ENCODE measurements around the gene NME7. TPM values are rescaled to one million over a fixed set of nuclear protein-coding genes. Genes with fewer than 3 reads are reported as not detected.

The NME7 gene
- total RNA-seq, 2 experiments from 2014 or later, result 7.1 to 8.5 TPM

DNA sequence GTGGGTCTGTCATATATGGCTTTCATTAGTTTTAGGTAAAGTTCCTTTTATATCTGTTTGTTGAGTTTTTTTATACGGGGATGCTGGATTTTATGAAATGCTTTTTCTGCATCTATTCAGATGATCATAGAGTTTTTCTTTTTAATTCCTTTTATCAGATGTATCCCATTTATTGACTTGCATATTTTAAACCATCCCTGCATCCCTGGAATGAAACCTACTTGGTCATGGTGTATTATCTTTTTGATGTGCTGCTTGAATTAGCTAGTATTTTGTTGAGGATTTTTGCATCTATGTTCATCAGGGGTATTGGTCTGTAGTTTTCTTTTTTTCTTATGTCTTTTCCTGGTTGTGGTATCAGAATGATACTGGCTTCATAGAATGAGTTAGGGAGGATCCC, 118.0 kb downstream of the NME7 start:
- Mint-ChIP-seq H3K4me1 (ENCODE audit: low read depth) (no peaks in the 10 kb centered on the region), H3K27ac (no peak overlapping the region), H3K36me3 (ENCODE audit: low read depth) (no peaks in the 10 kb centered on the region), H3K4me3 (no peak overlapping the region), H3K9me3 (no peaks in the 10 kb centered on the region), H3K27me3 (ENCODE audit: low read depth) (no peaks in the 10 kb centered on the region)
- CTCF ChIA-PET, result no interaction called here
- intact Hi-C loops (cut with micrococcal nuclease), result no loop called here
- DNase-seq, result no peak

DNA sequence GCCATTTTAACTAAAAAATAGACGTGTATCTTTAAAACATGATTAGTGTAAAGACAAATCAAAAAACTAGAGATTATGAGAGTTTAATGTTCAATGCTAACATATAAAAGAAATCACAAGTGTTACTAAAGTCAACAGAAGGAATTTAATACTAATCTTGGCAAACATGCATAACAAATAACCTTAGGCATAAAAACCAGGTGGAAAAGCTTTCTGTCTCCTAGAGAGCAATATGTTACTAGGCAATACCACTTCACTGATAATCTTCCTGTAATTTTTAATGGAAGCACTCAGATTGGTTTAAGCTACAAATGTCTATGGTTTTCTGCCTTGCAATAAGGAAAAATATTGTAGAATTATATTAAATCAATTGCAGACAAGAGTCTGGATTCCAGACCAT, 121.9 kb downstream of the NME7 start:
- Mint-ChIP-seq H3K36me3 (ENCODE audit: low read depth) (no peaks in the 10 kb centered on the region), H3K27ac (no peak overlapping the region), H3K27me3 (ENCODE audit: low read depth) (no peaks in the 10 kb centered on the region), H3K4me1 (ENCODE audit: low read depth) (no peaks in the 10 kb centered on the region), H3K9me3 (no peaks in the 10 kb centered on the region), H3K4me3 (no peak overlapping the region)
- DNase-seq, result no peak
- CTCF ChIA-PET, result no interaction called here
- intact Hi-C loops (cut with micrococcal nuclease), result no loop called here

DNA sequence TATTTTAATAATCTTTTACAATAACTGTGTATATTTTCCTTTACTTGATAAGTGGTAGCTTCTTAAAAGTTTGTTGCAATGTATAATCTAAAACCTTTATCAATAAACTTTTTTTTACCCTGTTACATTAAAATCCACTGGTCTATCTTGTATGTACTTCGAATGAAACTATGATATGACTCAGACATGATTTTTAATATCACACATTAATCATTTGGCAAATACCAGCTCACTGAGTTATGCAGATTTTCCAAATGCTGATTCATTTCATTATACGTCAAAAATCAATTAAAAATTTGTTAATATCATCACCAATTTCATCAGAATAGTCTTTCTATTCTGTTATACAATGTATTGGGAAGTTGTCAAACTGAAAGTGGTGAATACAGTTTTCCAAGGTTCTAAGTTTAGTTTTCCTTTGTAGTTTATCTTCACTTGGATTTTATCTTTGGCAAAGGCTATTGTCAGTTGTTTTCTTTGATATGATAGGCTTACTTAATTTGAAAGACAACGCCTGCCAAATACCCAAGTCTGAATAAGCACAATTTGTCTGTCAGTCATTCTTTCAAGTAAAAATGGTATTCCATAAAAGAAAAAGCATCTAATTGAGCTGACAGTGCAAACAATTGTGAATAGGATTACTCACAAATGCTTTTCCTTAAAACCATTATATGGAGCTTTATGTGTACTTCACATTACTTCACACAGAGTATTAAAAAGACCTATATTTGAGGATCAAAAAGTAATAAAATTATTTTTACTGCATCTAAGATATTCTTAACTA, 127.0 kb downstream of the NME7 start:
- no peak for DNase-seq
- Mint-ChIP-seq H3K4me3 (no peak overlapping the region), H3K27me3 (ENCODE audit: low read depth) (no peaks in the 10 kb centered on the region), H3K4me1 (ENCODE audit: low read depth) (peaks cover 2% of the 10 kb centered on the region), H3K36me3 (ENCODE audit: low read depth) (peaks cover 2% of the 10 kb centered on the region), H3K9me3 (no peaks in the 10 kb centered on the region), H3K27ac (no peak overlapping the region)
- CTCF ChIA-PET, result interaction anchor here (0.8 kb wide), 1 partner anchor 170 kb away, joined by 3 read pairs; no protein-coding TSS in a partner anchor
- intact Hi-C loops (cut with micrococcal nuclease), result no loop called here

DNA sequence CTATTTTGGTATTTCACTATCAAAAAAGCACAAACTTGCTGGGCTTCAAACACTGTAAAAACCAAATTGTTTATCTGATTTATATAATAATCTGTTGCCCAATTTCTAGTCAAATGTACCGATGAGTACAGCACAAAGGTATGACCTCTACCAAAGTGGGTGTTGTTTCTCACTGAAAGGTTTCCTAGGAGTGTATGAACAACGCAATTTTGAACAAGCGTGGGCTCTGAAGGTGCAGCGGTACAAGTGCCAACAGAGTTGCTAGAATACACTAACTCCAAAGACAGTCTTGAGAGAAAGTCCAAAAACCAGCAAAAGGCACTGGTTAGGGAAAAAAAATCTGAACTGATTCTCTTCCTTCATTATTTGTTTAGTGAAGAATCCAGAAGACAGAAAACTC, 130.7 kb downstream of the NME7 start:
- no peaks in the 10 kb centered on the region for H3K27me3 Mint-ChIP-seq (ENCODE audit: low read depth)
- no peak for DNase-seq
- peaks cover 8% of the 10 kb centered on the region for H3K36me3 Mint-ChIP-seq (ENCODE audit: low read depth)
- CTCF ChIA-PET, result interaction anchor here (0.5 kb wide), 1 partner anchor 87 kb away, joined by 3 read pairs; no protein-coding TSS in a partner anchor
- no peaks in the 10 kb centered on the region for H3K9me3 Mint-ChIP-seq
- H3K27ac Mint-ChIP-seq, result no peak overlapping the region
- H3K4me1 Mint-ChIP-seq (ENCODE audit: low read depth), result peaks cover 2% of the 10 kb centered on the region
- intact Hi-C loops (cut with micrococcal nuclease), result no loop called here
- H3K4me3 Mint-ChIP-seq, result no peak overlapping the region

DNA sequence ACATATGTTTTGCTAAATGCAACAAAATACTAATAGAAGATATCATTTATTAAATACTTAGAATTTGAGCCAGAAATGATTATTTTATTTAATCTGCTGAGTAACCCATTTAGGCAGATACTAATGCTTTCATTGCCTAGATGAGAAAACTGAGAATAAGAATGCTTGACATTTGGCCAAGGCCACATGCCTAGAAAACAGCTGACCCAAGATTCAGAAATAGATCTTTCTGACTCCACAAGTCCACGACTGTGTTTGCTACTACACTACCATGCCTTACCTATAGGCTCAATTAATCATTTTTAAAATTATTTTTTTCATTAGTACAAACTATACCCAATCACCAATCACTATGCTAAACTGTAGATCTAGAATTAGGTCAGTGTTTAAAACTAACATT, 131.5 kb downstream of the NME7 start:
- no peak overlapping the region for H3K4me3 Mint-ChIP-seq
- H3K4me1 Mint-ChIP-seq (ENCODE audit: low read depth), result peaks cover 2% of the 10 kb centered on the region
- H3K27ac Mint-ChIP-seq, result no peak overlapping the region
- no peaks in the 10 kb centered on the region for H3K9me3 Mint-ChIP-seq
- no peak for DNase-seq
- H3K27me3 Mint-ChIP-seq (ENCODE audit: low read depth), result no peaks in the 10 kb centered on the region
- intact Hi-C loops (cut with micrococcal nuclease), result no loop called here
- CTCF ChIA-PET, result interaction anchor here (0.5 kb wide), 1 partner anchor 87 kb away, joined by 3 read pairs; no protein-coding TSS in a partner anchor
- H3K36me3 Mint-ChIP-seq (ENCODE audit: low read depth), result peaks cover 8% of the 10 kb centered on the region

DNA sequence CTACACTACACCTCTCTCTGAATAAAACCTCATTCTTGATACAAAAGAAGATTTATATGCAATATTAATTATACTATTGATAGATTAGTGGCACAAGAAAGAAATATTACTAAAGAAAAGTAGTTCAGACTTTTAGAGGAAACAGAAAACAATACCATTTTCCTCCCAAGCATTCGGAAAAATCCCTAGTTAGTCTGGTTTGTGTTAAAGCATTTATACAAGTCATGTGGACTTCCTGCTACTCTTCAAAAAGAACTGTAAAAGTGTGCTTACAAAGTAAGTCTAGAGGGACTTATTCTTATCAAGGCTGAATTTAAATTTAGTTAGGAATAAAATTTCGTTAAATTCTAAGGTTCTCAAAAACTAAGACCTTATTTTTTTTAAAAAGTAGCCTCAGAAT, 132.0 kb downstream of the NME7 start:
- CTCF ChIA-PET, result no interaction called here
- peaks cover 10% of the 10 kb centered on the region for H3K36me3 Mint-ChIP-seq (ENCODE audit: low read depth)
- intact Hi-C loops (cut with micrococcal nuclease), result no loop called here
- no peaks in the 10 kb centered on the region for H3K27me3 Mint-ChIP-seq (ENCODE audit: low read depth)
- no peak overlapping the region for H3K4me3 Mint-ChIP-seq
- no peaks in the 10 kb centered on the region for H3K9me3 Mint-ChIP-seq
- H3K27ac Mint-ChIP-seq, result no peak overlapping the region
- DNase-seq, result no peak
- peaks cover 2% of the 10 kb centered on the region for H3K4me1 Mint-ChIP-seq (ENCODE audit: low read depth)

DNA sequence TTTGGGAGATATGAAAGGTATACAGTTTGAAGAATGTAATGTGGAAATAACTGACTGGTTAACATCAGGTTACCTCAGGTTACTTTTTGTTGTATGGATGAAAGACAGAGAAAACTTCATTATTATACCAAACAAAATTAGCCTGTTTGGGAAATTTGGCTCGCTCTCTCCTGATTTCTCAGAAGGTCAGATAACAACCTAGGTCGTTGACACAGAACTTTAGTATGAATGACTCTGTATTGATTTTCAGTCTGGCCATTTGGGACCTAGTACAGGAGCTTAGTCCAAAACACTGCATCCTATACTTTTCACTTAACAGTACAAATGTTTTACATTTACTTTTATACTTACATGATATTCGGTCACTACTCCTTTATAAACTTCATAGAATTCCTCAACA, 132.8 kb downstream of the NME7 start:
- no peaks in the 10 kb centered on the region for H3K9me3 Mint-ChIP-seq
- no peak overlapping the region for H3K4me3 Mint-ChIP-seq

DNA sequence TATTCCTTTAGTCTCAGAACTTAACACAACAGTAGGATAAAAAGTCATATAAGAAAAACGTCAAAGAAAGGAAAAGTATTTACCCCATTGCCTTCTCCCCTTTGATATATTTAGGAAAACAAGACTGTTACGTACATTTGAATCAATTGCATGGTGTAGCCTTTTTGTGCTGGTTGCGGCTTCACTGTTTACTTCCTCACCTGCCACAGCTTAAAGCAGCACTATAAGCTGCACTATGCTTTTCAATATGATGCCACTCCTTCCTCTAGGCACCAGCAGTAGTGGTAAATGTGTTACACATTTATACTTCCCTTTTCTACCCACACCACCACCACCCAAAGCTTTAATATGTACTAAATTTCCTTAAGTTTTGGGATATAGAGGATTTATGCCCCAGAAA, 150.0 kb downstream of the NME7 start:
- Mint-ChIP-seq H3K4me1 (ENCODE audit: low read depth) (no peaks in the 10 kb centered on the region), H3K27me3 (ENCODE audit: low read depth) (no peaks in the 10 kb centered on the region), H3K9me3 (no peaks in the 10 kb centered on the region), H3K36me3 (ENCODE audit: low read depth) (peaks cover 3% of the 10 kb centered on the region), H3K4me3 (no peak overlapping the region), H3K27ac (no peak overlapping the region)
- intact Hi-C loops (cut with micrococcal nuclease), result no loop called here
- CTCF ChIA-PET, result no interaction called here
- DNase-seq, result no peak

More for the DNA sequence above, 132.8 kb downstream of the NME7 start:
- intact Hi-C loops (cut with micrococcal nuclease), result no loop called here
- no peak for DNase-seq
- Mint-ChIP-seq H3K36me3 (ENCODE audit: low read depth) (peaks cover 10% of the 10 kb centered on the region), H3K27me3 (ENCODE audit: low read depth) (no peaks in the 10 kb centered on the region), H3K4me1 (ENCODE audit: low read depth) (peaks cover 2% of the 10 kb centered on the region), H3K27ac (no peak overlapping the region)
- CTCF ChIA-PET, result no interaction called here

DNA sequence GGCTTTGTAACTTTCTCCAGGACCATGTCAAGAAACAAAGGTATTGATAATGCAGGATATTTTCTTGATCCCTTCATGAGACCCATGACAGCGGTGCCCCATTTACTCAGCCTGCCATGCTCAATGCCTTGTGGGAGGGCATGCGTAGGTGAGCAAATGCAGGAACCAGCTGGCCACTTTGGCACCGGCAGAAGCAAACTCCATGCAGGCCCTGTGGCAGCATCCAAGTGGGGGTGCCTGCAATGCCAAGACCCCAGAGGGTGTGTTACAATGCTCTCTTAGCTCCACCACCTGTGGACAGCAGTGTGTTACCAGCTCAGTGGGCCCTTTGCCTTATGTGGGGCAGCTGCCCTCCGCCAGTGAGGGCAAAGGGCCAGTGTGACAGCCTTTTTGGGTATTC, 153.0 kb downstream of the NME7 start:
- Mint-ChIP-seq H3K4me1 (ENCODE audit: low read depth) (no peaks in the 10 kb centered on the region), H3K27ac (no peak overlapping the region), H3K9me3 (no peaks in the 10 kb centered on the region), H3K4me3 (no peak overlapping the region), H3K36me3 (ENCODE audit: low read depth) (peaks cover 3% of the 10 kb centered on the region), H3K27me3 (ENCODE audit: low read depth) (no peaks in the 10 kb centered on the region)
- no peak for DNase-seq
- CTCF ChIA-PET, result interaction anchor here (0.6 kb wide), 1 partner anchor 199 kb away, joined by 3 read pairs; no protein-coding TSS in a partner anchor
- intact Hi-C loops (cut with micrococcal nuclease), result no loop called here

DNA sequence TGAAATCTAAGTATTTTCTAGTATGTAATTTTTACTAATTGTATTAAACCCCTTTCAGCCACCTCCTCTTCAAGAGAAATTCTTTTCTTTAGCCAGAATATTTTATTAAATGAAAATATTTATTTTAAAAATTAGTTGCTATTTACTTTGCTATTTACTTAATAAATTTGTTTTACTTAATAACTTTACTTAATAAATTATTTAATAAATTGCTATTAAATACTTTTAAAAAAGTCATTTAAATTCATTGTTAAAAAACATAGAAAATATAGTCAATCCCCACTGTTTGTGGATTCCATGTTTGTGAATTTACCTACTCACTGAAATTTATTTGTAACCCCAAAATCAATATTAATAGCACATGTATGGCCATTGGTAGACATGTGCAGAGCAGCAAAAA, 155.5 kb downstream of the NME7 start:
- Mint-ChIP-seq H3K27ac (no peak overlapping the region), H3K4me3 (no peak overlapping the region), H3K27me3 (ENCODE audit: low read depth) (no peaks in the 10 kb centered on the region), H3K4me1 (ENCODE audit: low read depth) (no peaks in the 10 kb centered on the region), H3K36me3 (ENCODE audit: low read depth) (peaks cover 3% of the 10 kb centered on the region), H3K9me3 (no peaks in the 10 kb centered on the region)
- DNase-seq, result no peak
- intact Hi-C loops (cut with micrococcal nuclease), result no loop called here
- CTCF ChIA-PET, result no interaction called here

DNA sequence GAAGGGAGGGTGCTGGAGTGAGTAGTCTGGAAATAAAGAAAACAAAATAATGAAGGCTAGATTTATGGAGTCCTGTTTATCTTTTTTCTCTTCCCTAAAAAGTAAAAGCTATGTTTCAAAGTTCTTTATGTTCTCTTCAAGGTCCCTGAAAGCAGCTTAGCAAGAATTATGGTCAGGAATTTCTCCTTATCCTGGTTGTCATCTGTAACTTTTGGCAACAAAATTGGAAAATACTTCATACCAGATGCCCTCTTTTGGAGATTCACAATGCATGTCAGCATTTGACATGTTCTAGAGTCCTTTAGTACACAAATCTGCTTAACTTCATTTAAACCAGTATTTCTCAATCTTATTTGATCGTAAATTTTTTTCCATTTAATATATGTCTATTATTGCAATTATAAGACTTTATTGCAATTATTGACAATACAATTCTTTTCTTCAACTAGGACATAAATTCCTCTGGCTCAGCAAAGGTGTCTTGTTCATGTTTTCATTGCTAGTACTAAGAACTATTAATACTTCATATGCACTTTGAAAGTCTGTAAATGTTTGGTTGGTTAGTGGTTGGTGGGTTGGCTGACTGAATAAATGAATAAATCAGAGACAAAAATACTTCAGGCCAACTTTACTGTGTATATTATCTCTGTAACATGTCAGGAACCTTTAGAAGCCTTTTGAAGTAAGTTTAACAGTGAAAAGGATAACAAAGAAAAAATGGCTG, 159.6 kb downstream of the NME7 start:
- Mint-ChIP-seq H3K4me1 (ENCODE audit: low read depth) (no peaks in the 10 kb centered on the region), H3K9me3 (no peaks in the 10 kb centered on the region), H3K36me3 (ENCODE audit: low read depth) (no peaks in the 10 kb centered on the region), H3K4me3 (no peak overlapping the region), H3K27ac (no peak overlapping the region), H3K27me3 (ENCODE audit: low read depth) (no peaks in the 10 kb centered on the region)
- no peak for DNase-seq
- CTCF ChIA-PET, result no interaction called here
- intact Hi-C loops (cut with micrococcal nuclease), result no loop called here

DNA sequence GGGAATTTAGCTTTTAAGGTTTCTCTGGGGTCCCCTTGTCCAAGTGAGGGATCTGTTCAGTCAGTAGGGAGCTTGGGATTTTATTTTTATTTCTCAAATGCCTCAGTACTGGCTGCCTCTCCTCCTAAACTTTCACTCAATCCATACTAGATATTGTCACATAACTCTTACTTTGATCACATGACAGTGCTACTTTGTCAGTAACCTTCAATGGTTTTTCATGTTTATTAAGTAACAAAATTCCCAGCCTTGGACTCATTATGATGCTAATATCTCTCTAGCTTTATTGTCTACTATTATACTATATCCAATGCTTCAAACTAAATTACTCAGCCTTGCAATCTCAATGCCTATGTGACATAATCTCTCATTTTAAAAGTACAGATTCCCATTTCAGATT, 163.4 kb downstream of the NME7 start:
- Mint-ChIP-seq H3K27ac (no peak overlapping the region), H3K27me3 (ENCODE audit: low read depth) (no peaks in the 10 kb centered on the region), H3K4me3 (no peak overlapping the region), H3K4me1 (ENCODE audit: low read depth) (no peaks in the 10 kb centered on the region), H3K36me3 (ENCODE audit: low read depth) (peaks cover 2% of the 10 kb centered on the region), H3K9me3 (no peaks in the 10 kb centered on the region)
- CTCF ChIA-PET, result no interaction called here
- intact Hi-C loops (cut with micrococcal nuclease), result no loop called here
- DNase-seq, result no peak
